ENCODE results near the gene RBM47.

DNA sequence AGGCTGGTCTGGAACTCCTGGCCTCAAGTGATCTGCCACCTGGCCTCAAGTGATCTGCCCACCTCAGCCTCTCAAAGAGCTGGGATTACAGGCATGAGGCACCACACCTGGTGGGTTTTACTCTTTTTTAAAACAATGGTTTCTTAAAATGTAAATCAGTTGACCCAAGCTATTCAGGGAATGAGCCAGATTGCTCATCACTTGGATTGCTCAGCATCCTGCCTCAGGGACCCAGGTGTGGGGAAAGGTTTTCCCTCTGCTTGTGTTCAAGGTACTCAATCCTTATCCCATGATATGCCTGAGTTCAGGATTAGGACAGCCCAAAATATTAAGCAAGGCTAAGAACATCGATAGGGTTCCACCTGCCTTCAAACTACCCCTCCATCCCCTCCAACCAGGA is 227.1 kb downstream of the RBM47 start:
- TF ChIP-seq, protein P1, sequence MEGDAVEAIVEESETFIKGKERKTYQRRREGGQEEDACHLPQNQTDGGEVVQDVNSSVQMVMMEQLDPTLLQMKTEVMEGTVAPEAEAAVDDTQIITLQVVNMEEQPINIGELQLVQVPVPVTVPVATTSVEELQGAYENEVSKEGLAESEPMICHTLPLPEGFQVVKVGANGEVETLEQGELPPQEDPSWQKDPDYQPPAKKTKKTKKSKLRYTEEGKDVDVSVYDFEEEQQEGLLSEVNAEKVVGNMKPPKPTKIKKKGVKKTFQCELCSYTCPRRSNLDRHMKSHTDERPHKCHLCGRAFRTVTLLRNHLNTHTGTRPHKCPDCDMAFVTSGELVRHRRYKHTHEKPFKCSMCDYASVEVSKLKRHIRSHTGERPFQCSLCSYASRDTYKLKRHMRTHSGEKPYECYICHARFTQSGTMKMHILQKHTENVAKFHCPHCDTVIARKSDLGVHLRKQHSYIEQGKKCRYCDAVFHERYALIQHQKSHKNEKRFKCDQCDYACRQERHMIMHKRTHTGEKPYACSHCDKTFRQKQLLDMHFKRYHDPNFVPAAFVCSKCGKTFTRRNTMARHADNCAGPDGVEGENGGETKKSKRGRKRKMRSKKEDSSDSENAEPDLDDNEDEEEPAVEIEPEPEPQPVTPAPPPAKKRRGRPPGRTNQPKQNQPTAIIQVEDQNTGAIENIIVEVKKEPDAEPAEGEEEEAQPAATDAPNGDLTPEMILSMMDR (conservative IDR thresholded peaks at IDR 0.05; ENCODE audit: low read length) = no peak
- no peak for TF ChIP-seq EZH2phosphoT487 (IDR thresholded peaks at IDR 0.05; ENCODE audit: borderline replicate concordance)

All from Loucy (cell line).